K562 (cell line): Measurements from ENCODE around the gene PLSCR3. TPM values are rescaled to one million over a fixed set of nuclear protein-coding genes. Genes with fewer than 3 reads are reported as not detected.

ENCODE experiments used
- ATAC-seq: fragments of 200-7000 bp; cut with Tn5 transposase; 3 replicates; pipeline ENCODE4 v1.9.1; 2020; ENCODE audit warnings: moderate library complexity
- BruUV-seq: library from RNA; stranded (reverse); fragments of 400-500 nt; replicated peaks from 2 replicates; lab custom pipeline; 2021; lab: Mats Ljungman, UMichigan
- CTCF ChIA-PET: fragments of 300-600 bp; formaldehyde crosslinking; extraction: SDS; loops from one replicate; lab custom pipeline; 2021; ENCODE audit warnings: low intra/inter-chr PET ratio; lab: Yijun Ruan, JAX
- POLR2A ChIA-PET: fragments of 300-600, 350-650 bp; sonication (Branson Sonifier 250); formaldehyde crosslinking; extraction: SDS; loops from one replicate; lab custom pipeline; 2021; ENCODE audit warnings: antibody characterized with exemption, inconsistent platforms; lab: Yijun Ruan, JAX
- DNase-seq, 4 experiments: peaks; one replicate each; pipeline versions ENCODE4 v3.0.0 to v3.0.0-alpha.2; 2011 to 2018; ENCODE audit warnings: low spot score in 3 of 4, mixed read lengths in 3 of 4; ENCODE audit errors: extremely low read depth in 1 of 4
- FAIRE-seq: peaks from 2 replicates; lab custom pipeline; 2011; peaks lifted over from hg19 to GRCh38; lab: Jason Lieb, UNC
- H2AFZ ChIP-seq: 2 replicates; pipeline ENCODE4 v1.6.0; 2011; ENCODE audit warnings: low read depth, low read length, control low read depth, inconsistent platforms
- H3K27ac ChIP-seq: fragments of 200-600 bp; 3 replicates; pipeline ENCODE4 v1.8.0; 2011; ENCODE audit warnings: low read depth, mild to moderate bottlenecking, control low read depth, inconsistent platforms, low read length, moderate library complexity, mixed read lengths; ENCODE audit errors: extremely low read depth
- H3K27me3 ChIP-seq, 2 experiments: fragments of 300-600 bp in 1 of 2; 2 replicates in 1 of 2; 3 replicates in 1 of 2; pipeline versions ENCODE4 v1.6.0 to v1.8.0; 2011; ENCODE audit warnings: inconsistent platforms in 2 of 2, low read length in 2 of 2, mild to moderate bottlenecking in 1 of 2, mixed read lengths in 1 of 2, moderate library complexity in 1 of 2; ENCODE audit not compliant: control insufficient read depth in 2 of 2, insufficient read depth in 2 of 2
- H3K36me3 ChIP-seq: fragments of 300-600 bp; 3 replicates; pipeline ENCODE4 v1.8.0; 2011; ENCODE audit warnings: mild to moderate bottlenecking, low read length, inconsistent platforms; ENCODE audit not compliant: control insufficient read depth, insufficient read depth
- H3K4me1 ChIP-seq, 2 experiments: fragments of 200-600 bp in 1 of 2; replicated peaks in 1 of 2; 2 replicates in 1 of 2; 3 replicates in 1 of 2; pipeline versions ENCODE4 v1.5.1 to v1.8.0; 2011; ENCODE audit warnings: inconsistent platforms in 2 of 2, low read length in 2 of 2, mild to moderate bottlenecking in 1 of 2, mixed read lengths in 1 of 2, moderate library complexity in 1 of 2; ENCODE audit not compliant: control insufficient read depth in 2 of 2, insufficient read depth in 2 of 2
- H3K4me2 ChIP-seq: 2 replicates; pipeline ENCODE4 v1.6.1; 2011; ENCODE audit warnings: low read length, control low read depth, inconsistent platforms, mixed read lengths; ENCODE audit not compliant: insufficient read depth
- H3K4me3 ChIP-seq: fragments of 200-600 bp; sonication (generic), shearing (Covaris generic); 2 replicates; pipeline ENCODE4 v1.5.1; 2016; ENCODE audit warnings: control low read depth, inconsistent platforms
- H3K79me2 ChIP-seq: fragments of 200-600 bp; 3 replicates; pipeline ENCODE4 v1.8.0; 2011; ENCODE audit warnings: low read length, inconsistent platforms; ENCODE audit not compliant: control insufficient read depth, insufficient read depth
- H3K9ac ChIP-seq, 2 experiments: 2 replicates each; pipeline versions ENCODE4 v1.6.0 to v1.6.1; 2011; ENCODE audit warnings: low read depth in 2 of 2, low read length in 2 of 2, control low read depth in 1 of 2, inconsistent platforms in 1 of 2, mild to moderate bottlenecking in 1 of 2, mixed read lengths in 1 of 2; ENCODE audit not compliant: insufficient read depth in 1 of 2
- H3K9me1 ChIP-seq: one replicate; pipeline ENCODE4 v1.6.0; 2011; ENCODE audit warnings: inconsistent platforms, mild to moderate bottlenecking, low read length, moderate library complexity; ENCODE audit not compliant: control insufficient read depth, insufficient read depth
- H3K9me3 ChIP-seq: replicated peaks from 2 replicates; pipeline ENCODE4 v1.5.1; 2011; ENCODE audit warnings: low read depth, low read length, inconsistent platforms; ENCODE audit not compliant: control insufficient read depth, insufficient read depth
- H4K20me1 ChIP-seq: replicated peaks from 2 replicates; pipeline ENCODE4 v1.6.1; 2011; ENCODE audit warnings: low read length, inconsistent platforms, mixed read lengths; ENCODE audit not compliant: control insufficient read depth, insufficient read depth
- CBX8 ChIP-seq: fragments of 200-600 bp; sonication (generic); IDR thresholded peaks from 2 replicates; pipeline ENCODE4 v1.6.1; 2012; ENCODE audit warnings: borderline replicate concordance, mixed run types, low read depth, mild to moderate bottlenecking, moderate library complexity, mixed read lengths, low read length, control low read depth, inconsistent platforms; ENCODE audit not compliant: poor library complexity, severe bottlenecking; ENCODE audit errors: extremely low read depth
- NCOA6 ChIP-seq: fragments of 450-650 bp; IDR thresholded peaks from 2 replicates; pipeline ENCODE4 v1.6.1; 2017; ENCODE audit warnings: mild to moderate bottlenecking
- PCBP1 ChIP-seq: fragments of 200-400 bp; formaldehyde crosslinking; IDR thresholded peaks from 2 replicates; pipeline ENCODE4 v1.6.1; 2018; ENCODE audit warnings: mild to moderate bottlenecking, low read depth, low read length; ENCODE audit not compliant: poor library complexity, severe bottlenecking
- WGBS: fragments of 100-300 bp; shearing (Covaris generic); methylation state at CpG from one replicate; pipeline ENCODE4 v1.1.6; 2016; ENCODE audit warnings: low coverage, mixed read lengths; ENCODE audit not compliant: insufficient coverage; ENCODE audit errors: missing lambda C conversion rate; 5-methylcytosine and 5-hydroxymethylcytosine counted together
- in situ Hi-C: fragments of 300-500 bp; cut with MboI; formaldehyde crosslinking; loops from 4 replicates; pipeline ENCODE4 v1.15.0; 2018; ENCODE audit warnings: inconsistent platforms, mixed read lengths
- intact Hi-C: fragments of 100-400 bp; cut with micrococcal nuclease; formaldehyde crosslinking; loops from 2 replicates; pipeline ENCODE4 v1.14.2; 2022
- polyA plus RNA-seq, 8 experiments: library from polyadenylated mRNA; depleted of rRNA in 4 of 8; stranded (reverse) in 5 of 8; unstranded in 3 of 8; fragments of >200 nt; fragmentation: Nextera tagmentation in 2 of 8; fragmentation: Illumina TruSeq in 1 of 8; extraction: Ambion mirVana in 2 of 8; extraction: Trizol in 1 of 8; gene quantifications; 2 replicates each; pipeline versions ENCODE4 v1.2.1 to v1.2.3, GENCODE V29; 2011 to 2014; ENCODE audit warnings: inconsistent platforms in 1 of 8, missing spikeins in 1 of 8
- total RNA-seq, 7 experiments: library from RNA; depleted of rRNA in 6 of 7; stranded (reverse); fragments of >200 nt in 6 of 7; fragmentation: Illumina TruSeq in 2 of 7; extraction: Trizol in 2 of 7; gene quantifications; 2 replicates each; pipeline versions ENCODE4 v1.2.1 to v1.2.3, GENCODE V29; 2011 to 2021; ENCODE audit warnings: low replicate concordance in 1 of 7
- TF ChIP-seq, protein P1 (sequence below): fragments of 450-650 bp; IDR thresholded peaks from 2 replicates; pipeline ENCODE4 v1.6.1; 2016; ENCODE audit warnings: low read depth
- TF ChIP-seq, protein P2 (sequence below): fragments of 450-650 bp; conservative IDR thresholded peaks from 2 replicates; pipeline ENCODE4 v1.6.1; 2016; ENCODE audit warnings: missing genetic modification characterization, low read depth, mild to moderate bottlenecking, missing compliant biosample characterization, moderate library complexity

PLSCR3 gene
- total and polyA plus RNA-seq, 9 of the 15 experiments (the other 6 are each of a cell fraction or from before 2014, with no cell fraction given), result 3.2 to 16.8 (median 4.5) TPM

DNA sequence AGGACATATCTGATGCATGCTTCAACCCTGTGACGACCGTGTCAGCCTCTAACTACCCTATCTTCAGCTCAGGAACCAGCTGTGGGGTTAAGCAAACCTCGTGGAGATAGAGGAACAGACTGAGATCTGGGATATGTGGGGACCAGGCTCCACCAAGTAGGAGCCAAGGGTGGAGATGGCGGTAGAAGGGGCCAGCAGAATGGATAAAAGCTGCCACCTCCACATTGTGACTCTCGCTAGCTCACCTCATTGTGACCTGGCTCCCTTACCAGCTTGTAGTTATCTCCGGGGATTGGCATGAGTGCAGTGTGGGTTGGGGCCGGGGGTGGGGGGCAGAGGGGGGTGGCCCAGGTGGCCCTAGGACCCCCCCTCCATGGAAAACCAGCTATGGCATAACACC, 31.0 kb upstream of the PLSCR3 start, which contains the start of gene SPEM2:
Gene SPEM2 (plus strand): TSS at position 301 of the 400 bp plus-strand sequence. CDS start 73 bp downstream, at position 374.
- Histone ChIP-seq H3K27me3 (no peaks in the 10 kb centered on the region), H3K4me1 (peaks cover 0 to 14% of the 10 kb centered on the region in 2 experiments; a peak in 2 of 5 replicates), H3K27ac (no peak within 1 kb of the TSS), H3K9ac (peak within 1 kb of the TSS in 1 of 2 experiments; percentile 17; a peak in 1 of 4 replicates), H3K9me1 (no peaks in the 10 kb centered on the region), H3K4me3 (no peak within 1 kb of the TSS), H3K9me3 (no peaks in the 10 kb centered on the region), H2AFZ (no peak within 1 kb of the TSS), H4K20me1 (no peaks in the 10 kb centered on the region), H3K36me3 (no peaks in the 10 kb centered on the region), H3K79me2 (no peaks in the 10 kb centered on the region), H3K4me2 (no peak within 1 kb of the TSS)
- in situ Hi-C loops, result no loop called here
- DNase-seq (no peak), ATAC-seq (no peak), FAIRE-seq (no peak)
- no peak for TF ChIP-seq CBX8
- TF ChIP-seq, protein P1, sequence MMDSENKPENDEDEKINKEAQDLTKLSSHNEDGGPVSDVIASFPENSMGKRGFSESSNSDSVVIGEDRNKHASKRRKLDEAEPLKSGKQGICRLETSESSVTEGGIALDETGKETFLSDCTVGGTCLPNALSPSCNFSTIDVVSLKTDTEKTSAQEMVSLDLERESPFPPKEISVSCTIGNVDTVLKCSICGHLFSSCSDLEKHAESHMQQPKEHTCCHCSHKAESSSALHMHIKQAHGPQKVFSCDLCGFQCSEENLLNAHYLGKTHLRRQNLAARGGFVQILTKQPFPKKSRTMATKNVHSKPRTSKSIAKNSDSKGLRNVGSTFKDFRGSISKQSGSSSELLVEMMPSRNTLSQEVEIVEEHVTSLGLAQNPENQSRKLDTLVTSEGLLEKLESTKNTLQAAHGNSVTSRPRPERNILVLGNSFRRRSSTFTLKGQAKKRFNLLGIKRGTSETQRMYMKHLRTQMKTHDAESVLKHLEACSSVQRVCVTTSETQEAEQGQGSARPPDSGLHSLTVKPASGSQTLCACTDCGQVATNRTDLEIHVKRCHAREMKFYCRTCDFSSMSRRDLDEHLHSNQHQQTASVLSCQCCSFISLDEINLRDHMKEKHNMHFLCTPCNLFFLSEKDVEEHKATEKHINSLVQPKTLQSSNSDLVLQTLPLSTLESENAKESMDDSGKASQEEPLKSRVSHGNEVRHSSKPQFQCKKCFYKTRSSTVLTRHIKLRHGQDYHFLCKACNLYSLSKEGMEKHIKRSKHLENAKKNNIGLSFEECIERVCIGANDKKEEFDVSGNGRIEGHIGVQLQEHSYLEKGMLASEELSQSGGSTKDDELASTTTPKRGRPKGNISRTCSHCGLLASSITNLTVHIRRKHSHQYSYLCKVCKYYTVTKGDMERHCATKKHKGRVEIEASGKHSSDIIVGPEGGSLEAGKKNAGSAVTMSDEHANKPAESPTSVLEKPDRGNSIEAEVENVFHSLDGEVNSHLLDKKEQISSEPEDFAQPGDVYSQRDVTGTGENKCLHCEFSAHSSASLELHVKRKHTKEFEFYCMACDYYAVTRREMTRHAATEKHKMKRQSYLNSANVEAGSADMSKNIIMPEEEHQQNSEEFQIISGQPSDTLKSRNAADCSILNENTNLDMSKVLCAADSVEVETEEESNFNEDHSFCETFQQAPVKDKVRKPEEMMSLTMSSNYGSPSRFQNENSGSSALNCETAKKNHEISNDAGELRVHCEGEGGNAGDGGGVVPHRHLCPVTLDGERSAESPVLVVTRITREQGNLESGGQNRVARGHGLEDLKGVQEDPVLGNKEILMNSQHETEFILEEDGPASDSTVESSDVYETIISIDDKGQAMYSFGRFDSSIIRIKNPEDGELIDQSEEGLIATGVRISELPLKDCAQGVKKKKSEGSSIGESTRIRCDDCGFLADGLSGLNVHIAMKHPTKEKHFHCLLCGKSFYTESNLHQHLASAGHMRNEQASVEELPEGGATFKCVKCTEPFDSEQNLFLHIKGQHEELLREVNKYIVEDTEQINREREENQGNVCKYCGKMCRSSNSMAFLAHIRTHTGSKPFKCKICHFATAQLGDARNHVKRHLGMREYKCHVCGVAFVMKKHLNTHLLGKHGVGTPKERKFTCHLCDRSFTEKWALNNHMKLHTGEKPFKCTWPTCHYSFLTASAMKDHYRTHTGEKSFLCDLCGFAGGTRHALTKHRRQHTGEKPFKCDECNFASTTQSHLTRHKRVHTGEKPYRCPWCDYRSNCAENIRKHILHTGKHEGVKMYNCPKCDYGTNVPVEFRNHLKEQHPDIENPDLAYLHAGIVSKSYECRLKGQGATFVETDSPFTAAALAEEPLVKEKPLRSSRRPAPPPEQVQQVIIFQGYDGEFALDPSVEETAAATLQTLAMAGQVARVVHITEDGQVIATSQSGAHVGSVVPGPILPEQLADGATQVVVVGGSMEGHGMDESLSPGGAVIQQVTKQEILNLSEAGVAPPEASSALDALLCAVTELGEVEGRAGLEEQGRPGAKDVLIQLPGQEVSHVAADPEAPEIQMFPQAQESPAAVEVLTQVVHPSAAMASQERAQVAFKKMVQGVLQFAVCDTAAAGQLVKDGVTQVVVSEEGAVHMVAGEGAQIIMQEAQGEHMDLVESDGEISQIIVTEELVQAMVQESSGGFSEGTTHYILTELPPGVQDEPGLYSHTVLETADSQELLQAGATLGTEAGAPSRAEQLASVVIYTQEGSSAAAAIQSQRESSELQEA, result no peak
- TF ChIP-seq, protein P2, sequence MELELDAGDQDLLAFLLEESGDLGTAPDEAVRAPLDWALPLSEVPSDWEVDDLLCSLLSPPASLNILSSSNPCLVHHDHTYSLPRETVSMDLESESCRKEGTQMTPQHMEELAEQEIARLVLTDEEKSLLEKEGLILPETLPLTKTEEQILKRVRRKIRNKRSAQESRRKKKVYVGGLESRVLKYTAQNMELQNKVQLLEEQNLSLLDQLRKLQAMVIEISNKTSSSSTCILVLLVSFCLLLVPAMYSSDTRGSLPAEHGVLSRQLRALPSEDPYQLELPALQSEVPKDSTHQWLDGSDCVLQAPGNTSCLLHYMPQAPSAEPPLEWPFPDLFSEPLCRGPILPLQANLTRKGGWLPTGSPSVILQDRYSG (tag), result no peak
- no peak for TF ChIP-seq NCOA6
- no peak for TF ChIP-seq PCBP1
- intact Hi-C loops, result no loop called here
- CTCF ChIA-PET, result no interaction called here
- WGBS, result 13% methylated on average over 5 of the region's 7 CpGs
- POLR2A ChIA-PET, result interaction anchor here (0.6 to 1.8 kb wide), 2 partner anchors 10 to 51 kb away, joined by 3 to 8 read pairs; partner anchors contain the start of gene TMEM102
- BruUV-seq, result no TSS peak
